Skeletal muscle satellite cell (primary cell): ENCODE results near the gene SLC10A2.
"Not testable (repeated sequence)": the region's sequence is repeated elsewhere in the genome, so short reads cannot be mapped to it uniquely, and the experiment has no call there.

Source experiments
- H3K27me3 ChIP-seq: 2 replicates; pipeline ENCODE4 v1.7.0; 2013; ENCODE audit warnings: low read length; ENCODE audit not compliant: control insufficient read depth, insufficient read depth
- H3K36me3 ChIP-seq: 2 replicates; pipeline ENCODE4 v1.7.0; 2013; ENCODE audit warnings: mild to moderate bottlenecking, control low read depth, low read length; ENCODE audit not compliant: insufficient read depth
- H3K4me1 ChIP-seq: 2 replicates; pipeline ENCODE4 v1.7.0; 2013; ENCODE audit warnings: low read length; ENCODE audit not compliant: control insufficient read depth, insufficient read depth
- H3K4me2 ChIP-seq: 2 replicates; pipeline ENCODE4 v1.7.0; 2013; ENCODE audit warnings: mild to moderate bottlenecking, low read length
- H3K4me3 ChIP-seq: 2 replicates; pipeline ENCODE4 v1.7.0; 2013; ENCODE audit warnings: low read length
- H3K9ac ChIP-seq: 2 replicates; pipeline ENCODE4 v1.7.0; 2013; ENCODE audit warnings: mild to moderate bottlenecking, low read depth, low read length, moderate library complexity
- H3K9me3 ChIP-seq: replicated peaks from 2 replicates; pipeline ENCODE4 v1.7.0; 2013; ENCODE audit warnings: mild to moderate bottlenecking, control low read depth, low read length

SLC10A2 gene

DNA sequence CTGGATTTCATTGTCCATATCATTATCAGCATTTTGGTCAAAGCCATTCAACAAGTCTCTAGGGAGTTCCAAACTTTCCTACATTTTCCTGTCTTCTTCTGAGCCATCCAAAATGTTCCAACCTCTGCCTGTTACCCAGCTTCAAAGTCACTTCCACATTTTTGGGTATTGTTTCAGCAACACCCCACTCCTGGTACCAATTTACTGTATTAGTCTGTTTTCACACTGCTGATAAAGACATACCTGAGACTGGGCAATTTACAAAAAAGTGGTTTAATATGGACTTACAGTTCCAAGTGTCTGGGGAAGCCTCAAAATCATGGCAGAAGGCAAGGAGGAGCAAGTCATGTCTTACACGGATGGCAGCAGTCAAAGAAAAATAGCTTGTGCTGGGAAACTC, 27.4 kb upstream of the SLC10A2 start:
- not testable (repeated sequence) for H3K4me3 ChIP-seq, H3K4me2 ChIP-seq, H3K4me1 ChIP-seq, H3K9ac ChIP-seq, H3K27me3 ChIP-seq, H3K9me3 ChIP-seq, H3K36me3 ChIP-seq

DNA sequence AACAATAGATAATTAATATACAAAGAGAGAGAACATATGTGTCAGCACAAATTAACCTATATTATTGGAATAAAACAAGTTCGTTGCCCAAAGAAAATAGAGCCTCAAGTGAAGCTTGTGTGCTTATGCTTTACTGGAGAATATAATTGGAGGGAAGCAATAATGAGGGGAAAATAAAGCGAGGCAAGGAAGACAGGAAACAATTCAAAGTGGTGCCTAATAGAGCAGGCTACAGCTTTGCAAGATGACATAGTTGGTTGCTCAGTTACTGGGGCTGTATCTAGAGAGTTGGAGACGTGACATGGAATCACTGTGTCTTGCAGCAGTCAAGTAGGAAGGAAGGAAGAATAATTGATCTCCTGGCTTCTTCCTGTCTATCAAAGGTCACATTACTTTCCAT, 21.1 kb upstream of the SLC10A2 start:
- Histone ChIP-seq H3K4me2 (no peak overlapping the region), H3K36me3 (no peaks in the 10 kb centered on the region), H3K4me1 (no peaks in the 10 kb centered on the region), H3K27me3 (no peaks in the 10 kb centered on the region), H3K4me3 (no peak overlapping the region), H3K9me3 (no peaks in the 10 kb centered on the region), H3K9ac (no peak overlapping the region)

GRCh38 chr13:103081435-103081834, 15.2 kb upstream of the SLC10A2 start:
- Histone ChIP-seq H3K27me3 (no peaks in the 10 kb centered on the region), H3K4me1 (no peaks in the 10 kb centered on the region), H3K36me3 (no peaks in the 10 kb centered on the region), H3K4me2 (no peak overlapping the region), H3K9me3 (no peaks in the 10 kb centered on the region), H3K4me3 (no peak overlapping the region), H3K9ac (no peak overlapping the region)

GRCh38 chr13:103078158-103078557, 11.9 kb upstream of the SLC10A2 start:
- H3K36me3 ChIP-seq = no peaks in the 10 kb centered on the region
- no peaks in the 10 kb centered on the region for H3K9me3 ChIP-seq
- no peak overlapping the region for H3K9ac ChIP-seq
- no peaks in the 10 kb centered on the region for H3K4me1 ChIP-seq
- H3K4me2 ChIP-seq = no peak overlapping the region
- no peak overlapping the region for H3K4me3 ChIP-seq
- H3K27me3 ChIP-seq = no peaks in the 10 kb centered on the region

DNA sequence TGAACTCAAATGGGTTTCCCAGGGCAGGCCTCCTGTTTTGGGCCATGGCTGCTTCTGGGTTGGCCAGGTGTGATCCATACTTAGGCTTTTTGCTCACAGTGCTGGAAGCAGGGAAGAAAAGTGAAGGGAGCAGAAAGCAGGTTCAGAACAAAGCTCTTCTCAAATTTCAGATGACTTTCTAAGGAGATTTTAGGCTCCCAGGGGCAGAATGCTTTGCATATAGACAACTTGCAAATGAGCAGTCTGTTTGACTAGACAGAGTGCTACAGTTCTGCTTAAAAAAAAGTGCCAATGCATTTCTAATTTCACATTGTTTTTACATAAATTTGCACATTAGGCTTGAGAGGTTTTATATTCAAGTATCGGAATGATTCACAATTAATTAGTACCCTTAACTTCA, 2.6 kb upstream of the SLC10A2 start:
- Histone ChIP-seq H3K4me2 (no peak overlapping the region), H3K27me3 (no peaks in the 10 kb centered on the region), H3K36me3 (no peaks in the 10 kb centered on the region), H3K9me3 (no peaks in the 10 kb centered on the region), H3K9ac (no peak overlapping the region), H3K4me1 (no peaks in the 10 kb centered on the region), H3K4me3 (no peak overlapping the region)

GRCh38 chr13:103067751-103068555, 1.7 kb upstream of the SLC10A2 start:
- Histone ChIP-seq H3K4me3 (no peak overlapping the region), H3K36me3 (no peaks in the 10 kb centered on the region), H3K4me2 (no peak overlapping the region), H3K27me3 (no peaks in the 10 kb centered on the region), H3K4me1 (no peaks in the 10 kb centered on the region), H3K9ac (no peak overlapping the region), H3K9me3 (no peaks in the 10 kb centered on the region)

- Histone ChIP-seq H3K4me2 (no peak overlapping the region), H3K9me3 (no peaks in the 10 kb centered on the region), H3K36me3 (no peaks in the 10 kb centered on the region), H3K9ac (no peak overlapping the region), H3K4me3 (no peak overlapping the region), H3K27me3 (no peaks in the 10 kb centered on the region), H3K4me1 (no peaks in the 10 kb centered on the region)
These were observed 646 bp upstream of the SLC10A2 start for GRCh38 chr13:103066781-103067345.

DNA sequence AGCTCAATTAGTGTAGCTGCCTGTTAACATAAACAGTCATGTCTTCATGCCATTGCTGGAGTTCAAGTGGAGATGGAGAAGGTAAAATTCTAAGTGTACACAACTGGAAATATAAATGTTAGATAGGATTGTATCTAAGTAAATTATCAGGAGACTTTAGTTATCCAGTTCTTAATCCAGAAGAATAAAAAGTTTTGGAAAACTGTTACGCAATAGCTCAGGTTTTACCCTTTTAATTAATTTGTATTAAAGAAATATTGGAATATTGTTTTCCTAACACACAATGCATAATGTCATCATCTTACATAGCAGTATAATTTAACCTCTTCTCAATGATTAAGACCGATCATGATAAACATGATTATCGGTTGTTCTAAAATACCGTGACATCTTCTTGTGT, 2.8 kb downstream of the SLC10A2 start:
- no peaks in the 10 kb centered on the region for H3K9me3 ChIP-seq
- H3K36me3 ChIP-seq = no peaks in the 10 kb centered on the region
- H3K4me1 ChIP-seq = no peaks in the 10 kb centered on the region
- no peak overlapping the region for H3K9ac ChIP-seq
- no peaks in the 10 kb centered on the region for H3K27me3 ChIP-seq
- H3K4me2 ChIP-seq = no peak overlapping the region
- H3K4me3 ChIP-seq = no peak overlapping the region

DNA sequence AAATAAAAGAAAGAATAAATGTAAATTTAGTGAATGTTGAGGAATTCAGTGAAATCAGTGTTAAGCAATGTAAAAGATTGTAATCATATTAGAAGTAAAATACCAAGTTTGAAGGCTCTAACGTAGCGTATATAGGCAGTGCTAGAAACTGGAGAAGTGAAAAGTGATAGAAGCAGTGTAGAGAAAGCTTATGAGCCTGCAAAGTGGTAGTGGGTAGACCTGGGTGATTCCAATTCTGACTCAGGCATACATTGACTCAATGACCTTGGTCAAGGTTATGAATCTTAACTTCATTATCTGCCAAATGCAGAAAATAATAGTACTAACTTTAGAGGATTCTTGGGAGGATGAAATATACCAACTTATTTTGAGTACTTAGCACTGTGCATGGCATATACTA, 4.1 kb downstream of the SLC10A2 start:
- H3K27me3 ChIP-seq = no peaks in the 10 kb centered on the region
- no peak overlapping the region for H3K9ac ChIP-seq
- no peaks in the 10 kb centered on the region for H3K4me1 ChIP-seq
- no peak overlapping the region for H3K4me2 ChIP-seq
- no peak overlapping the region for H3K4me3 ChIP-seq
- no peaks in the 10 kb centered on the region for H3K36me3 ChIP-seq
- no peaks in the 10 kb centered on the region for H3K9me3 ChIP-seq

DNA sequence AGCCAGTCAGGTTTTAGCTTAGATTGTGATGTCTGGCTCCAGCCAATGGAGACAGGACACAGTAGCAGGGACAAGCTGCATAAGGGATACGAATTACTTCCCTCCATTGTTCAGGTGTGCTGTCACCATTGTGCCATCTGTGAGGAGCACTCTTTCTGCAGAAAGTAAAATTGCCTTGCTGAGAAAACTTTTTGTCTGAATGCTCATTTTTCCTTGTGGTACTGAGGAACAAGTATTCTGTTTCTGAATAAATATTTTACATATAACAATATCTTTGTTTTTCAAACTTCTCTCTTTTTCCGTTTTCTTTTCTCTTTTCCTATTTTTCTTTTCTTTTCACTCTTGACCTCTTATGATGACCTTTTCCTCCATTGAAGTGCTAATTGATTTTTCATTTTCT, 10.2 kb downstream of the SLC10A2 start:
- Histone ChIP-seq H3K4me1 (no peaks in the 10 kb centered on the region), H3K4me3 (no peak overlapping the region)

DNA sequence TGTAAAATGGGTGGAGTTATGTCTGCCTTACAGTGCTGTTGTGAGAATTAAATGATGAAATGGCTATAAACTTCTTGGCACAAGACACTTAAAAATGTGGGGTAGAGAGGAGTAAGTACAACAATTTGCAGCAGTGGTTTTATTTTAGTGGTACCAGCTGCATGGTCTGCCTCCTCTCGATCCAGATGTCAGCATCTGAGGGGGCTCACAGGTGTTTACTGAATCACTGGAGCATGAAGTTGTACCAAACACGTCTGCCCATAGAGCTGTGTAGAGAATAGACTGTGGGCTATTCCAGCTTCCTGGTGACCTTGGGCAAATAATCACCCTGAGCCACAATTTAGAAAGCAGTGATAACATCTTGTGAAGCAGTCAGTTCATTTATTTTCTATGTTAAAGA, 11.1 kb downstream of the SLC10A2 start:
- Histone ChIP-seq H3K4me3 (no peak overlapping the region), H3K36me3 (no peaks in the 10 kb centered on the region), H3K9ac (no peak overlapping the region), H3K4me1 (no peaks in the 10 kb centered on the region), H3K4me2 (no peak overlapping the region), H3K9me3 (no peaks in the 10 kb centered on the region), H3K27me3 (no peaks in the 10 kb centered on the region)

More for the DNA sequence above, 10.2 kb downstream of the SLC10A2 start:
- H3K9me3 ChIP-seq = no peaks in the 10 kb centered on the region
- no peaks in the 10 kb centered on the region for H3K27me3 ChIP-seq
- no peaks in the 10 kb centered on the region for H3K36me3 ChIP-seq
- no peak overlapping the region for H3K9ac ChIP-seq
- H3K4me2 ChIP-seq = no peak overlapping the region

DNA sequence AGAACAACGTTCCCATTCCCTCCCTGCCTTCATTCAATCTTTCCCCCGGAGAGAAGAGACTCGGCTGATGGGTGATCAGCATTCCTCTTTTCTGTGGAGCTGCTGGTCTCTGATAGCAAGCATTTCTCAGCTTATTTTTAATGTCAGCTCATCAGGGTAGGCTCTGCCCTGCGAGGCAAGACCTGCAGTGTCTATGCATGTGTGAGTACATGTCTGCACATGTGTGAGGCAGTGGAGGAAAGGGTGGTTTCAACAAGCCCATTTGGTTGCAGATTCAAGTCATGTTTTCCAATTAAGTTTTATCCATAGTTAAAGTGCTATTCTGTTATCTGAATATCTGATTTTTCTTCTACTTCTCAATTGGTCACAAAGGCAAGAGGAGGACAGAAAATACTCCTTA, 19.5 kb downstream of the SLC10A2 start:
- no peaks in the 10 kb centered on the region for H3K9me3 ChIP-seq
- H3K9ac ChIP-seq = no peak overlapping the region
- H3K36me3 ChIP-seq = no peaks in the 10 kb centered on the region
- no peaks in the 10 kb centered on the region for H3K27me3 ChIP-seq
- H3K4me1 ChIP-seq = no peaks in the 10 kb centered on the region
- no peak overlapping the region for H3K4me2 ChIP-seq
- no peak overlapping the region for H3K4me3 ChIP-seq
